SU-DHL-6 (cell line): ENCODE data around the gene LRTM2.

ENCODE experiments used
- H2AFZ ChIP-seq: fragments of 200-600 bp; sonication (generic); 2 replicates; pipeline ENCODE4 v1.6.1; 2014; ENCODE audit warnings: low read depth, mild to moderate bottlenecking, moderate library complexity, mixed read lengths, antibody characterized with exemption, low read length; ENCODE audit not compliant: severe bottlenecking
- H3F3A ChIP-seq: fragments of 200-600 bp; shearing (Covaris generic); 2 replicates; pipeline ENCODE4 v1.6.0; 2016; ENCODE audit warnings: antibody characterized with exemption, mild to moderate bottlenecking; ENCODE audit not compliant: insufficient read depth
- H3K27ac ChIP-seq: fragments of 200-600 bp; sonication (generic); 2 replicates; pipeline ENCODE4 v1.5.1; 2016; ENCODE audit warnings: low read depth, mild to moderate bottlenecking, low read length, moderate library complexity, mixed read lengths
- H3K27me3 ChIP-seq: fragments of 200-600 bp; sonication (generic), shearing (Covaris generic); 2 replicates; pipeline ENCODE4 v1.6.0; 2014; ENCODE audit warnings: mild to moderate bottlenecking, low read length
- H3K36me3 ChIP-seq: fragments of 200-600 bp; sonication (generic); 2 replicates; pipeline ENCODE4 v1.6.1; 2014; ENCODE audit warnings: mild to moderate bottlenecking, low read length, mixed read lengths
- H3K4me2 ChIP-seq: fragments of 300-600, 200-600 bp; shearing (Covaris generic), sonication (generic); 2 replicates; pipeline ENCODE4 v1.6.0; 2014; ENCODE audit warnings: low read length, low read depth, mild to moderate bottlenecking; ENCODE audit not compliant: poor library complexity, severe bottlenecking
- H3K4me3 ChIP-seq: fragments of 200-600 bp; sonication (generic); 2 replicates; pipeline ENCODE4 v1.5.1; 2014; ENCODE audit warnings: antibody characterized with exemption, low read length, mild to moderate bottlenecking, mixed read lengths; ENCODE audit not compliant: insufficient read depth, poor library complexity, severe bottlenecking
- H3K79me2 ChIP-seq: fragments of 200-600 bp; sonication (generic); 2 replicates; pipeline ENCODE4 v1.6.1; 2014; ENCODE audit warnings: mild to moderate bottlenecking, low read length, moderate library complexity; ENCODE audit not compliant: insufficient read depth
- H3K9ac ChIP-seq: fragments of 200-600 bp; sonication (generic); 2 replicates; pipeline ENCODE4 v1.7.0; 2014; ENCODE audit warnings: mild to moderate bottlenecking, low read length
- H3K9me2 ChIP-seq: fragments of 200-600 bp; sonication (generic); replicated peaks from 2 replicates; pipeline ENCODE4 v1.6.1; 2014; ENCODE audit warnings: low read length; ENCODE audit not compliant: insufficient read depth
- H3K9me3 ChIP-seq: fragments of 200-600 bp; sonication (generic); 2 replicates; pipeline ENCODE4 v1.6.1; 2014; ENCODE audit warnings: low read length, mixed read lengths; ENCODE audit not compliant: insufficient read depth
- H4K20me1 ChIP-seq: fragments of 200-600 bp; sonication (generic); 2 replicates; pipeline ENCODE4 v1.6.1; 2014; ENCODE audit warnings: low read depth, mild to moderate bottlenecking, antibody characterized with exemption, low read length, moderate library complexity, mixed read lengths
- CTCF ChIP-seq: fragments of 200-600 bp; sonication (generic); IDR thresholded peaks from one replicate; pipeline ENCODE4 v1.5.1; 2017; ENCODE audit warnings: antibody characterized with exemption, mild to moderate bottlenecking, low read length, moderate library complexity; ENCODE audit not compliant: insufficient read depth, poor library complexity, severe bottlenecking
- EZH2phosphoT487 ChIP-seq: fragments of 200-600 bp; sonication (generic), shearing (Covaris generic); conservative IDR thresholded peaks from 2 replicates; pipeline ENCODE4 v1.6.1; 2018; ENCODE audit warnings: mild to moderate bottlenecking, antibody characterized with exemption, low read length, moderate library complexity, mixed read lengths

The LRTM2 gene

GRCh38 chr12:1777798-1778197, 42.6 kb upstream of the LRTM2 start:
- Histone ChIP-seq H3K36me3 (peaks cover 27% of the 10 kb centered on the region; the same call in 1 of the 2 replicates), H3K79me2 (no peaks in the 10 kb centered on the region), H3K9me3 (no peaks in the 10 kb centered on the region), H3K27ac (no peak overlapping the region), H3K9me2 (no peaks in the 10 kb centered on the region), H3F3A (no peaks in the 10 kb centered on the region), H2AFZ (no peak overlapping the region), H3K4me2 (no peak overlapping the region), H3K27me3 (no peaks in the 10 kb centered on the region), H3K4me3 (no peak overlapping the region), H4K20me1 (no peaks in the 10 kb centered on the region; the same call in 1 of the 2 replicates), H3K9ac (no peak overlapping the region)
- no peak for TF ChIP-seq CTCF

DNA sequence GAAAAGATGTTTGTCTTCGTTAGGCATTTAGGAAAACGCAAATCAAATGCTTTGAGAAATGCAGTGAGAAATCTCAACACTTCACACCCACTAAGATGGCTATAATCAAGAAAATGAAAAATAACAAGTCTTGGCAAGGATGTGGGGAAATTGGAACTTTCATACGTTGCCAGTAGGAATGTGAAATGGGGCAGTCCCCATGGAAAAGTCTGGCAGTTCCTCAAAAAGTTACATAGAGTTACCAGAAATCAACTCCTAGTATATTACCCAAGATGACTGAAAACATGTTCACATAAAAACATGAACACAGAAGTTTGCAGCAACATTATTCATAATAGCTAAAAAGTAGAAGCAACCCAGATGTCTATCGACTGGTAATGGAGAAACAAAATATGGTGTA, 41.5 kb upstream of the LRTM2 start:
- TF ChIP-seq CTCF (no peak), EZH2phosphoT487 (no peak)
- Histone ChIP-seq H3K4me2 (no peak overlapping the region), H3K27me3 (no peaks in the 10 kb centered on the region), H4K20me1 (no peaks in the 10 kb centered on the region; the same call in 1 of the 2 replicates), H3K9ac (no peak overlapping the region), H3K27ac (no peak overlapping the region), H3F3A (no peaks in the 10 kb centered on the region), H3K9me3 (no peaks in the 10 kb centered on the region), H3K79me2 (no peaks in the 10 kb centered on the region), H2AFZ (no peak overlapping the region), H3K9me2 (no peaks in the 10 kb centered on the region), H3K36me3 (peaks cover 18% of the 10 kb centered on the region; the same call in 1 of the 2 replicates), H3K4me3 (no peak overlapping the region)

DNA sequence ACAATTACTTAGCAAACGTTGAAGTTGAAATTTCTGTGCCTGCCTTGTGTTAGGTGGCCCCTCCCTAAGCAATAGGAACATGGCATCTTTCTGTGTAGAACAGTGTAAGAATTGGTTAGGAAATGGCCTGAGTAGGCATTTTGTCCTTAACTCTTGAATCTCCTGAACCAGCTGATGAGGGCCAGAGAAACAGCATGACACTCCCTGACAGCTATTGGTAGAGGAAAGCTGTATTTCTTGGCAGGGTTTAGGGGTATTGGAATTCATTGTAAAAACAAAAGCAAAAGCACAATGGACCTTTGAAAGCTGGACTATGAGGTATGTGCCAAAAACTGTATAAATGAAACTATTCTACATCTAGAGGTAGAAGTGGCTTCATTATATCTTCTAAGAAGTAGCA, 40.6 kb upstream of the LRTM2 start:
- Histone ChIP-seq H3K9me2 (no peaks in the 10 kb centered on the region), H3K27ac (no peak overlapping the region), H3K4me3 (no peak overlapping the region), H4K20me1 (no peaks in the 10 kb centered on the region; the same call in 1 of the 2 replicates), H3K79me2 (no peaks in the 10 kb centered on the region), H3K9ac (no peak overlapping the region), H3K4me2 (no peak overlapping the region), H2AFZ (no peak overlapping the region), H3F3A (no peaks in the 10 kb centered on the region), H3K36me3 (peaks cover 18% of the 10 kb centered on the region; the same call in 1 of the 2 replicates), H3K9me3 (no peaks in the 10 kb centered on the region), H3K27me3 (no peaks in the 10 kb centered on the region)
- TF ChIP-seq CTCF = no peak
